Loucy (cell line): ENCODE results near the gene CDH8.

Experiments used
- CTCF ChIP-seq: fragments of 200-600 bp; sonication (generic); conservative IDR thresholded peaks from 2 replicates; pipeline ENCODE4 v1.5.1; 2014; ENCODE audit warnings: mild to moderate bottlenecking, antibody characterized with exemption, low read length
- EZH2phosphoT487 ChIP-seq: fragments of 200-600 bp; IDR thresholded peaks from 2 replicates; pipeline ENCODE4 v1.6.1; 2018; ENCODE audit warnings: antibody characterized with exemption, mild to moderate bottlenecking, moderate library complexity, borderline replicate concordance

GRCh38 chr16:61654962-61655361 is 381.3 kb downstream of the CDH8 start:
- TF ChIP-seq EZH2phosphoT487 (no peak), CTCF (no peak)
